Measurements from ENCODE around the gene DUSP22.

The DUSP22 gene

GRCh38 chr6:335572-335971 lies 43.3 kb downstream of the DUSP22 start:
- TF ChIP-seq EZH2 (optimal IDR thresholded peaks at IDR 0.05; ENCODE audit: low read depth, low read length) = no peak
- no peak for TF ChIP-seq EZH2phosphoT487 (IDR thresholded peaks at IDR 0.05; ENCODE audit: low read length)
- no peak for TF ChIP-seq CTCF (IDR thresholded peaks at IDR 0.05; ENCODE audit: low read length)
- H3K79me2 ChIP-seq (ENCODE audit: low read length) = peaks cover 96% of the 10 kb centered on the region
- peaks cover 48% of the 10 kb centered on the region for H3K4me1 ChIP-seq (ENCODE audit: low read length)
- H3K9me3 ChIP-seq (replicated peaks; ENCODE audit: insufficient read depth, low read length) = no peaks in the 10 kb centered on the region
- no peak overlapping the region for H3K27ac ChIP-seq (ENCODE audit: low read length)
- H3K4me2 ChIP-seq (ENCODE audit: low read depth, low read length) = no peak overlapping the region
- H3K9ac ChIP-seq (ENCODE audit: low read length) = no peak overlapping the region
- peaks cover 8% of the 10 kb centered on the region for H3K36me3 ChIP-seq (replicated peaks; ENCODE audit: insufficient read depth, low read length)
- H3K27me3 ChIP-seq (replicated peaks; ENCODE audit: insufficient read depth, low read length) = no peaks in the 10 kb centered on the region
- H4K20me1 ChIP-seq (ENCODE audit: insufficient read depth, low read length) = no peaks in the 10 kb centered on the region
- no peak overlapping the region for H2AFZ ChIP-seq (ENCODE audit: low read length)
- H3K4me3 ChIP-seq (ENCODE audit: low read length) = no peak overlapping the region
- H3F3A ChIP-seq (ENCODE audit: insufficient read depth, low read length) = peaks cover 14% of the 10 kb centered on the region
- no peaks in the 10 kb centered on the region for H3K9me2 ChIP-seq (replicated peaks; ENCODE audit: insufficient read depth, low read length)
- no peak for DNase-seq

- Histone ChIP-seq H3K9me3 (replicated peaks; ENCODE audit: insufficient read depth, low read length) (no peaks in the 10 kb centered on the region), H4K20me1 (ENCODE audit: insufficient read depth, low read length) (no peaks in the 10 kb centered on the region), H3K27ac (ENCODE audit: low read length) (peak overlapping the region; percentile 76), H2AFZ (ENCODE audit: low read length) (peak overlapping the region; percentile 22), H3K36me3 (replicated peaks; ENCODE audit: insufficient read depth, low read length) (peaks cover 8% of the 10 kb centered on the region), H3K4me3 (ENCODE audit: low read length) (no peak overlapping the region; the same call in 1 of the 2 replicates), H3K27me3 (replicated peaks; ENCODE audit: insufficient read depth, low read length) (no peaks in the 10 kb centered on the region), H3K9ac (ENCODE audit: low read length) (peak overlapping the region; percentile 30; the same call in 1 of the 2 replicates), H3K79me2 (ENCODE audit: low read length) (peaks cover 96% of the 10 kb centered on the region), H3F3A (ENCODE audit: insufficient read depth, low read length) (peaks cover 14% of the 10 kb centered on the region), H3K9me2 (replicated peaks; ENCODE audit: insufficient read depth, low read length) (no peaks in the 10 kb centered on the region), H3K4me2 (ENCODE audit: low read depth, low read length) (peak overlapping the region; percentile 53), H3K4me1 (ENCODE audit: low read length) (peaks cover 41% of the 10 kb centered on the region)
- peak; percentile 90 for DNase-seq
- no peak for TF ChIP-seq CTCF (IDR thresholded peaks at IDR 0.05; ENCODE audit: low read length)
- TF ChIP-seq EZH2 (optimal IDR thresholded peaks at IDR 0.05; ENCODE audit: low read depth, low read length) = no peak
- TF ChIP-seq EZH2phosphoT487 (IDR thresholded peaks at IDR 0.05; ENCODE audit: low read length) = no peak
Measured at GRCh38 chr6:336159-337114, 44.1 kb downstream of the DUSP22 start.

- Histone ChIP-seq H2AFZ (ENCODE audit: low read length) (no peak overlapping the region), H3K36me3 (replicated peaks; ENCODE audit: insufficient read depth, low read length) (peaks cover 8% of the 10 kb centered on the region), H3K9me2 (replicated peaks; ENCODE audit: insufficient read depth, low read length) (no peaks in the 10 kb centered on the region), H3K79me2 (ENCODE audit: low read length) (peaks cover 96% of the 10 kb centered on the region), H3K4me1 (ENCODE audit: low read length) (peaks cover 33% of the 10 kb centered on the region), H3K9me3 (replicated peaks; ENCODE audit: insufficient read depth, low read length) (no peaks in the 10 kb centered on the region), H3K27me3 (replicated peaks; ENCODE audit: insufficient read depth, low read length) (no peaks in the 10 kb centered on the region), H3F3A (ENCODE audit: insufficient read depth, low read length) (peaks cover 14% of the 10 kb centered on the region), H3K4me3 (ENCODE audit: low read length) (no peak overlapping the region), H4K20me1 (ENCODE audit: insufficient read depth, low read length) (no peaks in the 10 kb centered on the region), H3K27ac (ENCODE audit: low read length) (no peak overlapping the region), H3K9ac (ENCODE audit: low read length) (no peak overlapping the region), H3K4me2 (ENCODE audit: low read depth, low read length) (no peak overlapping the region)
- DNase-seq = no peak
- no peak for TF ChIP-seq EZH2phosphoT487 (IDR thresholded peaks at IDR 0.05; ENCODE audit: low read length)
- no peak for TF ChIP-seq CTCF (IDR thresholded peaks at IDR 0.05; ENCODE audit: low read length)
- TF ChIP-seq EZH2 (optimal IDR thresholded peaks at IDR 0.05; ENCODE audit: low read depth, low read length) = no peak
Measured at GRCh38 chr6:337805-338368, 45.6 kb downstream of the DUSP22 start.
